ENCODE data around the gene BUD23.

DNA sequence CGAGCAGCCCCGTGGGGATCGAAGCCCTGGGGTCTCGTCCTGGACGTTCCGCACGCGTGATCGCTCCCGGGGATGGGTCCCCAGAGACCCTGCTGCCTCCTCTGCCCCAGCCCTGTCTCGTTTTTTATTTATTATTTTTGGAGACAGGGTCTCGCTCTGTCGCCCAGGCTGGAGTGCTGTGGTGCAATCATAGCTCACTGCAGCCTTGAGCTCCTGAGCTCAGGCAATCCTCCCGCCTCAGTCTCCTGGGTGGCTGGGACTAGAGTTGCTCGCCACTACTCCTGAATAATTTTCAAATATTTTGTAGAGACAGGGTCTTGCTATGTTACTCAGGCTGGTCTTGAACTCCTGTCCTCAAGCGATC is 36.4 kb downstream of the BUD23 start:
- TF ChIP-seq POLR2A (IDR thresholded peaks at IDR 0.05; ENCODE audit: low read depth, low read length), result no peak
- no peak for TF ChIP-seq TAF1 (IDR thresholded peaks at IDR 0.05; ENCODE audit: borderline replicate concordance, low read depth, low read length)
- no peak for TF ChIP-seq POLR2AphosphoS5 (IDR thresholded peaks at IDR 0.05; ENCODE audit: low read depth, low read length)

Measured in GM12892 (cell line).